Sigmoid colon (tissue), 3 donors: ENCODE data around the gene SCNN1B.

ENCODE experiments used
- CTCF ChIP-seq, 4 experiments: fragments of 450-650 bp in 3 of 4; fragments of 200-600 bp in 1 of 4; IDR thresholded peaks; one replicate each; pipeline ENCODE4 v1.5.1; 2016 to 2019; ENCODE audit warnings: antibody characterized with exemption in 4 of 4, mild to moderate bottlenecking in 3 of 4, moderate library complexity in 2 of 4
- POLR2A ChIP-seq, 2 donors: fragments of 450-650 bp; IDR thresholded peaks; one replicate each; pipeline ENCODE4 v1.6.1; 2016; ENCODE audit warnings: antibody characterized with exemption in 2 of 2, mild to moderate bottlenecking in 2 of 2, moderate library complexity in 2 of 2

GRCh38 chr16:23392223-23392600, 90.1 kb downstream of the SCNN1B start:
- TF ChIP-seq POLR2A (IDR thresholded peaks at IDR 0.05) (no peak), CTCF (IDR thresholded peaks at IDR 0.05) (no peak)
